Measurements from ENCODE around the gene CCDC85B. TPM values are rescaled to one million over a fixed set of nuclear protein-coding genes. Genes with fewer than 3 reads are reported as not detected.

CCDC85B gene
- total RNA-seq, 6 experiments from 2014 or later, result 78.9 to 112 (median 87.7) TPM

DNA sequence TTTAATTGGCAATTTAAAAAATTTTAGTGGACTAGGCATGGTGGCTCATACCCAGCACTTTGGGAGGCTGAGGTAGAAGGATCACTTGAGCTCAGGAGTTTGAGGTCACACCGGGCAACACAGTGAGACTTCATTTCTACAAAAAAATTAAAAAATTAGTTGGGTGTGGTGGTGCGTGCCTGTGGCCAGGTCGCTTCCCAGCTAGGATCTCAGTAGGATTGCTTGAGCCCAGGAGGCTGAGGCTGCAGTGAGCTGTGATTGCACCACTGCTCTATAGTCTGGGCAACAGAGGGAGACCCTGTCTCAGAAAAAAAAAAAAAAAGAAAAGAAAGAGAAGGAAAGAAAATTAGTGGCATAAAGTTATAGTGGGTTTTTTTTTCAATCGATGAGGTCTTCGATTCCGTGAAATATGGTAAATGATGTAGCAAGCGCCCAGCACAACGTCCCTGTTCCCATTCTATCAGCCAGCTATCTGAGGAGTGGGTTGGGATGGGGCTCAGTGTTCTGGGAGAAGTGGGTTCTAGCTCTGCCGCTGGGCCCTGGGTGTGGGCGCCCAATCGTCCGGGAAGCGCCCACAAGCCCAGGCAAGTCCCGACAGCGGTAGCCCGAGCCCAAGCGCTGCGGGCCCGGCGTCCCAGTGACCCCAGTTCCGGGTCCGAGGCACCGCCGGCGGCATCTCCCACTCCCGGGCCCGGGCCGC is 8.3 kb downstream of the CCDC85B start:
- Mint-ChIP-seq H3K27ac (peak overlapping the region; percentile 99), H3K27me3 (ENCODE audit: insufficient read depth) (peaks cover 54% of the 10 kb centered on the region), H3K4me3 (peak overlapping the region; percentile 97), H3K36me3 (ENCODE audit: low read depth) (peaks cover 47% of the 10 kb centered on the region), H3K4me1 (ENCODE audit: low read depth) (peaks cover 70% of the 10 kb centered on the region), H3K9me3 (peaks cover 18% of the 10 kb centered on the region)
- TF ChIP-seq, protein P1, sequence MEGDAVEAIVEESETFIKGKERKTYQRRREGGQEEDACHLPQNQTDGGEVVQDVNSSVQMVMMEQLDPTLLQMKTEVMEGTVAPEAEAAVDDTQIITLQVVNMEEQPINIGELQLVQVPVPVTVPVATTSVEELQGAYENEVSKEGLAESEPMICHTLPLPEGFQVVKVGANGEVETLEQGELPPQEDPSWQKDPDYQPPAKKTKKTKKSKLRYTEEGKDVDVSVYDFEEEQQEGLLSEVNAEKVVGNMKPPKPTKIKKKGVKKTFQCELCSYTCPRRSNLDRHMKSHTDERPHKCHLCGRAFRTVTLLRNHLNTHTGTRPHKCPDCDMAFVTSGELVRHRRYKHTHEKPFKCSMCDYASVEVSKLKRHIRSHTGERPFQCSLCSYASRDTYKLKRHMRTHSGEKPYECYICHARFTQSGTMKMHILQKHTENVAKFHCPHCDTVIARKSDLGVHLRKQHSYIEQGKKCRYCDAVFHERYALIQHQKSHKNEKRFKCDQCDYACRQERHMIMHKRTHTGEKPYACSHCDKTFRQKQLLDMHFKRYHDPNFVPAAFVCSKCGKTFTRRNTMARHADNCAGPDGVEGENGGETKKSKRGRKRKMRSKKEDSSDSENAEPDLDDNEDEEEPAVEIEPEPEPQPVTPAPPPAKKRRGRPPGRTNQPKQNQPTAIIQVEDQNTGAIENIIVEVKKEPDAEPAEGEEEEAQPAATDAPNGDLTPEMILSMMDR (IDR thresholded peaks at IDR 0.05), result no peak
- no peak for DNase-seq

DNA sequence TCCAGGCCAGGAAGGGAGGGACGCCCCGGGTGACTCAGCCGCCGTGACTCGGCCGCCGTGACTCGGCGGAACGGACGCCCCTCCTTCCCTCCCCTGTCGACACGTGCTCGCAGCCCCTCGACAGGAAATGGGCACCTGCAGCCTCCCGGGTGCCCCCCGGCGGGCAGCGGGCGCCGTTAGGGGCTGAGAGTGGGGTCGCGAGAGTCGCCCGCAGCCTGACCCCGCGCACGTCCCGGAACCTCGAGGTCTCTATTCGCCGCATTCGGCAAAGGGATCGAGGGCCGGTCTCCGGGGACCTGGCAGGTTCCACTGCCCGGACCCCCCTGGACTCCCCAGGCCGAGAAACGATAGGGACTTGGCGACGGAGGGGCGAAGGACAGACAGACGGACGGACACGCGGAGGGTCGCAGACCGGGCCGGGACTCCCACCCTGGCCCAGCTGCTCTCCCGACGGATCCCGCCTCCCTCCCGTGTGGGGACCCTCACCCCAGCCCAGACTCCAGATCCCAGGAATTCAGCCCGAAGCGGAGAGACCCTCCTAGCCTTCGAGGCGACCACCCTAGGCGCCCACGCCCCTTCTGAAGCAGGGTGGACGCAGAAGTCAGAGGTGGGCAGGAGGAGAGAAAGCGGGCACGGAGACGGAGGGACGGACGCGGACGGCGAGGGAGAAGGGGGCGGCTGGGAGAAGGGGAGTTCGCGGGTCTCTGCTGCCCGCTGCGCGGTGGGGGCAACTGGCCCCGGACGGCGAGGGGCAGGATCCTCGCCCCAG is 9.1 kb downstream of the CCDC85B start:
- peaks cover 68% of the 10 kb centered on the region for H3K4me1 Mint-ChIP-seq (ENCODE audit: low read depth)
- peak overlapping the region; percentile 95 for H3K27ac Mint-ChIP-seq
- H3K4me3 Mint-ChIP-seq, result peak overlapping the region; percentile 97
- peaks cover 12% of the 10 kb centered on the region for H3K9me3 Mint-ChIP-seq
- DNase-seq, result peak; percentile 77
- TF ChIP-seq, protein P1 (IDR thresholded peaks at IDR 0.05), result peak; percentile 33; the same call in 1 of the 2 replicates
- peaks cover 40% of the 10 kb centered on the region for H3K36me3 Mint-ChIP-seq (ENCODE audit: low read depth)
- peaks cover 47% of the 10 kb centered on the region for H3K27me3 Mint-ChIP-seq (ENCODE audit: insufficient read depth)

DNA sequence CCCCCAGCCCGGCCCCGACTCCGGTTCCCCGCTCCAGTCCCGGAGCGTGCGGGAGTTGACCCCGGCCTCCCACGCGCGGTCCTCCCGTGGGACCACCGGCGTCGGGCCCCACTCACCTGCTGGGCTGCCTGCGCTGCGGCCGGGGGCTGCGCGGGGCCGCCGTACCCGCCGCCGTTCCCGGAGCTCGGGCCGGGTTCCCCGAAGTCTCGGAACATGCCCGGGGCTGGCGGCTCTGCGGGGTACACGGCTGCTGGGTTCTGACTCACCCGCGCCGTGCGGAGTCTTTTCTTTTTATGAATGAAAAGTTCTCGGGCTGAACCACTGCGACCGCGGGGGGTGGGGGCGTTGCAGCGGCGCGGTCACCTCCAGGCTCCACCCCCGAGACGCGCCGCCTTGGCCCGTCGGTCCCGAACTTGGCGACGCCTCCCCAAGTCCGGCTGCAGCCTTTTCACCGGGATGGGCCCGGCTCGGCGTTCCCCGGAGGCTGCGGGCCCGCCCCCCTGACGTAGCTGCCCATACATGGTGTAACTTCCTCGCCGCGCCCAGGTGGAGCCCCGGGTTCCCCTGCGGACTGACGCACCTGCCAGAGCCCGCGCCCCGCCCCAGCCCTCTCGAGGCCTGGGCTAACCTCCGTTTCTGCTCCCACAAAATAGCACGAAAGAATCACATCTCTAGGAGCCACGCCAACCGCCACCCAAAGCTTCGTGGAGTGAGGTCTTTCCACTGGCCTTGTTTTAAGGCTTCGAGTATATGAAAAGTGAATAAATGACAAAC is 9.8 kb downstream of the CCDC85B start, which contains the start of gene FOSL1:
TSS of gene FOSL1 (minus strand) at position 264 of the 774 bp plus-strand sequence. CDS start at position 215, 49 bp downstream.
- Mint-ChIP-seq H3K9me3 (peaks cover 12% of the 10 kb centered on the region), H3K27ac (peak within 1 kb of the TSS; percentile 95), H3K27me3 (ENCODE audit: insufficient read depth) (peaks cover 40% of the 10 kb centered on the region), H3K4me3 (peak within 1 kb of the TSS; percentile 97), H3K36me3 (ENCODE audit: low read depth) (peaks cover 34% of the 10 kb centered on the region), H3K4me1 (ENCODE audit: low read depth) (peaks cover 63% of the 10 kb centered on the region)
- peak; percentile 96 for DNase-seq
- TF ChIP-seq, protein P1 (IDR thresholded peaks at IDR 0.05), result no peak; the same call in 1 of the 2 replicates

DNA sequence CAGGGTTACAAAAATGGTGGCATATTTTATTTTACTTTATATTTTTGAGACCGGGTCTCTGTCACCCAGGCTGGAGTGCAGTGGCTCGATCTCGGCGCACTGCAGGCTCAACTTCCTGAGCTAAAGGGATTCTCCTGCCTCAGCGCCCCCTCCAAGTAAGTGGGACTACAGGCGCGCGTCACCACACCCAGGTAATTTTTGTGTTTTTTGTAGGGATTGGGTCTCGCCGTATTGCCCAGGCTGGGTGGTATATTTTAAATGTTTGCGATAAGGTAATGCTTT is 10.4 kb downstream of the CCDC85B start:
- Mint-ChIP-seq H3K4me3 (peak overlapping the region; percentile 67), H3K27me3 (ENCODE audit: insufficient read depth) (peaks cover 35% of the 10 kb centered on the region), H3K36me3 (ENCODE audit: low read depth) (peaks cover 29% of the 10 kb centered on the region), H3K9me3 (peaks cover 12% of the 10 kb centered on the region), H3K4me1 (ENCODE audit: low read depth) (peaks cover 58% of the 10 kb centered on the region), H3K27ac (peak overlapping the region; percentile 95)
- TF ChIP-seq, protein P1 (IDR thresholded peaks at IDR 0.05), result no peak
- no peak for DNase-seq

DNA sequence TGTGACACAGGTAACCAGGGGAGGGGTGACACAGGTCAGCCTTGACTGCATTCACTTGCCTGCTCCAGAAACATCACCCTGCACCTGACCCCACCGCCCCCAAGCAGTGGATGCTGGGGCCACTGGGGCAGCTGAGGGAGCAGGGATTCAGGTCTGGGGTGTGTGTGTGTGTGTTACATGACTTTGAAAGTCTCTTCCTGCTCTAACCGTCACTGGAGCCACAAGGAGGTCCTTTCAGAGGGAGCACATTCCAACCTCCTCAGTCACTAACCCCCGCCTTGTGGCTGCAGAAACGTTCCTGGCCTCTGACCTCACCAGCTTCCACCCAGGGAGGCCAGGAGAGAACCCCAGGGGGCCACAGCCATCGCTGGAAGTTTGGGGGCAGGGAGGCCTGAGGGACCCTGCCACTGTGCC is 12.6 kb downstream of the CCDC85B start:
- Mint-ChIP-seq H3K9me3 (peaks cover 5% of the 10 kb centered on the region), H3K27me3 (ENCODE audit: insufficient read depth) (peaks cover 14% of the 10 kb centered on the region), H3K36me3 (ENCODE audit: low read depth) (peaks cover 10% of the 10 kb centered on the region), H3K4me1 (ENCODE audit: low read depth) (peaks cover 54% of the 10 kb centered on the region), H3K4me3 (peak overlapping the region; percentile 68), H3K27ac (peak overlapping the region; percentile 95)
- DNase-seq, result peak; percentile 93
- TF ChIP-seq, protein P1 (IDR thresholded peaks at IDR 0.05), result no peak
